AG09319 (cell line): ENCODE data around the gene GTF3C5.

Experiments used
- DNase-seq: peaks from one replicate; pipeline ENCODE4 v3.0.0-alpha.2; 2010; ENCODE audit warnings: low read depth; ENCODE audit errors: extremely low read depth
- TF ChIP-seq, protein P1 (sequence below): IDR thresholded peaks from 2 replicates; pipeline ENCODE4 v1.5.1; 2011; ENCODE audit warnings: low read depth, mild to moderate bottlenecking, inconsistent platforms, low read length, moderate library complexity

GTF3C5 gene

DNA sequence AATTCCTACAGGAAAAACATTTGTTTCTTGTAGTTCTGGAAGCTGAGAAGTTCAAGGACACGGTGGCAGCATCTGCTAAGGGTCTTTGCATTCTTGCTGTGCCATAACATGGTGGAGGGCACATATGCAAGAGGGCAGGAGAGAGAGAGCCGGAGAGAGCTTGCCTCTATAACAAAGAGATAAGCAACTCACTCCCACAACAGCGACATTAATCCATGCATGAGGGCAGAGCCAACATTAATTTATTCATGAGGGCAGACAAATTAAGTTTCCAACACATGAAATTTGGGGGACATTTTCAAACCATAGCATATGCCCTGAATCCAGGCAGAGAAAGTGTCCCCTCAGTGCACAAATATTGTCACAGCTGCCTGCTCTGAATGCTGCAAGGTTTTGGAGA lies 4.4 kb upstream of the GTF3C5 start:
- no peak for DNase-seq
- TF ChIP-seq, protein P1, sequence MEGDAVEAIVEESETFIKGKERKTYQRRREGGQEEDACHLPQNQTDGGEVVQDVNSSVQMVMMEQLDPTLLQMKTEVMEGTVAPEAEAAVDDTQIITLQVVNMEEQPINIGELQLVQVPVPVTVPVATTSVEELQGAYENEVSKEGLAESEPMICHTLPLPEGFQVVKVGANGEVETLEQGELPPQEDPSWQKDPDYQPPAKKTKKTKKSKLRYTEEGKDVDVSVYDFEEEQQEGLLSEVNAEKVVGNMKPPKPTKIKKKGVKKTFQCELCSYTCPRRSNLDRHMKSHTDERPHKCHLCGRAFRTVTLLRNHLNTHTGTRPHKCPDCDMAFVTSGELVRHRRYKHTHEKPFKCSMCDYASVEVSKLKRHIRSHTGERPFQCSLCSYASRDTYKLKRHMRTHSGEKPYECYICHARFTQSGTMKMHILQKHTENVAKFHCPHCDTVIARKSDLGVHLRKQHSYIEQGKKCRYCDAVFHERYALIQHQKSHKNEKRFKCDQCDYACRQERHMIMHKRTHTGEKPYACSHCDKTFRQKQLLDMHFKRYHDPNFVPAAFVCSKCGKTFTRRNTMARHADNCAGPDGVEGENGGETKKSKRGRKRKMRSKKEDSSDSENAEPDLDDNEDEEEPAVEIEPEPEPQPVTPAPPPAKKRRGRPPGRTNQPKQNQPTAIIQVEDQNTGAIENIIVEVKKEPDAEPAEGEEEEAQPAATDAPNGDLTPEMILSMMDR: no peak

GRCh38 chr9:133027134-133027533 lies 3.7 kb upstream of the GTF3C5 start:
- TF ChIP-seq, protein P1: no peak
- DNase-seq: no peak

GRCh38 chr9:133028221-133028620 lies 2.6 kb upstream of the GTF3C5 start:
- TF ChIP-seq, protein P1: no peak
- DNase-seq: no peak

DNA sequence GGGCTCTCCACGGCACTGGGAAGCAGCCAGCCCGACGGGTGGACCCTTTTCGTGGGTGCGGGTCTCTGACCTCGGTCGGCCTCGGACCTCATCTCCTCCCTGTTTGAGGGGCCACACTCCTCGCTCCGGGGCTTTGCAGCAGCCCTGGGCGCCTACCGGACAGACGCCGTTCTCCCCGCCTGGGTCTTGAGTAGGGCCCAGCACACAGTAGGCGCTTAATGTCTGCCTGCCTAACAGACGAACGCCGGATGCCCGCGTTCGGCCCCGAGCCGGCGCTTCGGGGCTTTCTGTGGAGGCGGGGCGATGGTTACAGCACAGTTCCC lies 842 bp upstream of the GTF3C5 start:
- no peak for DNase-seq
- TF ChIP-seq, protein P1: no peak

DNA sequence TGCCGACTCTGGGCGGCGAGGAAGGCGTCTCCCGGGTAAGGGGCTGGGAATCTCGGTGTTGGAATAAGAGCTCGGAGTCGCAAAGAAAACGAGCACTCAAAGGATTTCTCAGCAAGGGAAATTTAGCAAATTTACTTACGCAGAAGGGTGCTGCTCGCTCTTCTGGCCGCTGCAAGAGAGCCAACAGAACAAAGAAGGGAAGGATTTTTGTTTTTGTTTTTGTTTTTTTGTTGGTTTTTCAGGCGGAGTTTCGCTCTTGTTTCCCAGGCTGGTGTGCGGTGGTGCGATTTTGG lies 279 bp downstream of the GTF3C5 start:
- DNase-seq: no peak
- TF ChIP-seq, protein P1: no peak

GRCh38 chr9:133031496-133031911 lies 707 bp downstream of the GTF3C5 start:
- TF ChIP-seq, protein P1: no peak
- no peak for DNase-seq

DNA sequence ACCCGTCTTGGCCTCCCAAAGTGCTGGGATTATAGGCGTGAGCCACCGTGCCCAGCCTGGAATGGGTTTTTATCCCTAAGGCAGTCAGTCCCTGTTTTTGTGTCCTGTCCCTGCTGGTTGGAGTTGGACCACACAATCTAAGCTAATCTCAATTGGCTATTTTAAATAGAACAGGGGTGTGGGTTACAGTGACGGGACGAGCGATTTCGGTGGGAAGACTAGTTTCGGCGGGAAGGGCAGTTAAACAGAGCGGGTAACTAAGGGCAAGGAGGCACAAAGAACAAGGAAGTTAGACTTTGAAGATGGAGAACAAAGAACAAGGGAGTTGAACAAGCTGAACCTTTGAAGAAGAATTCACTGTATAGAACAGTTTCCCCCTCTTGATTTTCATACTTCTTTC lies 1.4 kb downstream of the GTF3C5 start:
- TF ChIP-seq, protein P1: no peak
- DNase-seq: no peak
